Measurements from ENCODE around the gene MKNK1.
A peak's percentile ranks its signal among the peaks of the same experiment; 100 is the strongest.

MKNK1 gene

DNA sequence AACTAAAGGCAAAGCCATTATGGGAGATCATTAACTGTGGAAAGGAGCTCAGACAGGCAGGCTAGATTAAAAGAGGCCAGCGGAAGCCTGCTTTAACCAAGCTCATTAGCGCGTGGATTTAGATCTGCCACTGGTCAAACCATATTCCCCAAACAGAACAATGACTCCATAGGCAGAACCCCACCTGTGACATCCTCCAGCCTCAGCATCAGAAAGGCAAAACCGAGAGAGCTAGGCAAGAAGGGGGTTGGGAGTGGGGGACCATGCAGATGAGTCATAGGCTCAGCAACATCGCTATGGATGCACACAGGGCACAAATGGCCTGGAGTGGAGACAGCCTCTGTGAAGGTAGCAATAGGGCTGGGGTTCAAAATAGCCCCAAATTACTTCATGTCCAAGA lies 20.6 kb downstream of the MKNK1 start:
- no peak overlapping the region for H3K4me3 ChIP-seq
- no peak for DNase-seq (ENCODE audit: low spot score)
- TF ChIP-seq, protein P1, sequence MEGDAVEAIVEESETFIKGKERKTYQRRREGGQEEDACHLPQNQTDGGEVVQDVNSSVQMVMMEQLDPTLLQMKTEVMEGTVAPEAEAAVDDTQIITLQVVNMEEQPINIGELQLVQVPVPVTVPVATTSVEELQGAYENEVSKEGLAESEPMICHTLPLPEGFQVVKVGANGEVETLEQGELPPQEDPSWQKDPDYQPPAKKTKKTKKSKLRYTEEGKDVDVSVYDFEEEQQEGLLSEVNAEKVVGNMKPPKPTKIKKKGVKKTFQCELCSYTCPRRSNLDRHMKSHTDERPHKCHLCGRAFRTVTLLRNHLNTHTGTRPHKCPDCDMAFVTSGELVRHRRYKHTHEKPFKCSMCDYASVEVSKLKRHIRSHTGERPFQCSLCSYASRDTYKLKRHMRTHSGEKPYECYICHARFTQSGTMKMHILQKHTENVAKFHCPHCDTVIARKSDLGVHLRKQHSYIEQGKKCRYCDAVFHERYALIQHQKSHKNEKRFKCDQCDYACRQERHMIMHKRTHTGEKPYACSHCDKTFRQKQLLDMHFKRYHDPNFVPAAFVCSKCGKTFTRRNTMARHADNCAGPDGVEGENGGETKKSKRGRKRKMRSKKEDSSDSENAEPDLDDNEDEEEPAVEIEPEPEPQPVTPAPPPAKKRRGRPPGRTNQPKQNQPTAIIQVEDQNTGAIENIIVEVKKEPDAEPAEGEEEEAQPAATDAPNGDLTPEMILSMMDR (IDR thresholded peaks at IDR 0.05), result no peak
- no peak overlapping the region for H3K27ac ChIP-seq

DNA sequence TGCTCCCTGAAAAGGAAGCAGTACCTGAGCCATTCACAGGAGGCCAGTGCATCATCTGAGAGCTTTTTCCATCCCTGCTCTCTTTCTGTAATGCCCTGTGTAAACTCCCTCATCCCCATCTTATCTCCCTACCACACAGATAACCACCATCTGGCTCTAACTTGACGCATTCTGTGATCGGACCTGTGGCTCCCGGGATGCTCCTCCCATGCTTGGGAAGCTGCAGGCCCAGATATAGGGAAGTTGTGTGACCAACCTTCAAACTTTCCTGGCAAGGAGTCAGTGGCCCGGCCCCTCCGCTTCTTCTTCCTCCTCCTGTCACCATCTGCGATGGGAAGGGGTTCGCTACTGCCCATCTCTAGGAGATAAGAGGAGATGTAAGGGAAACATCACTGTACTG lies 21.1 kb downstream of the MKNK1 start:
- no peak for DNase-seq (ENCODE audit: low spot score)
- H3K27ac ChIP-seq, result no peak overlapping the region

DNA sequence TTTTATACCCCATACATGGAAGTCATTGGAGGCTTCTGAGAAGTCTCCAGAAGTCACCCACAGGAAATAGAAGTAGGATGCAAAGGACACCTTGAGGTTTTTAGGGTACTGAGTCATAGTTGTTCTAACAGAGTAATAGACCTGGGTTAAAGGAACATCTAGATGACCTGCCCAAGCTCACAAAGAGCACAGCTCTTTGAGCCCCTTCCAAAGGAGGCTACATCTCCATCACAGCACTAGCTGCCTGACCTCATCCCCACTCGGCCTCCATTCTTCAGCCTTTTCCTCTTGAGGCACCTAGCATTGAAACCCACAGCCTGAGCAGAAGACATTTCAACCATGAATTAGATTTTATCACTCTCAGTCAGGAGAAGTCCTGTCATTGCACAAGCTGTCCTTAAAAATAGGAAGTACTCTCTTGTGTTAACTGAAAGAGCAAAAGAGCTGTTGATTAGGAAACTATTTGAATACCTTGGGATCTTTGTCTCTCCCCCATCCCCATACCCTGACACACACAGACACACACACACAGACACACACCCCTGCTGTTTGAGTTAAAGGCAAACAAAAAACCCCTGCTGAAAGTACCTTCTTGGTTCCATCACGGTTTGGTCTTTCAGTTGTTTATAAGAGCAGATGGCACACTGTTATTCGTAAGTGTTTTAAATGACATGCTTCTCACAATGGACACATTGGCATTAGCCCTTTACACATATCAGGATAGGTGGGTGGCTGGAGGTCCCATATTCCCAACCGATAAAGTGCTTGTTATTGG lies 22.2 kb downstream of the MKNK1 start:
- Histone ChIP-seq H3K27ac (peak overlapping the region in 1 of 2 donors; percentile 8), H3K4me3 (no peak overlapping the region)
- TF ChIP-seq, protein P1 (IDR thresholded peaks at IDR 0.05), result no peak
- DNase-seq (ENCODE audit: low spot score), result no peak

More for the DNA sequence above, 21.1 kb downstream of the MKNK1 start:
- no peak overlapping the region for H3K4me3 ChIP-seq
- TF ChIP-seq, protein P1 (IDR thresholded peaks at IDR 0.05), result no peak

DNA sequence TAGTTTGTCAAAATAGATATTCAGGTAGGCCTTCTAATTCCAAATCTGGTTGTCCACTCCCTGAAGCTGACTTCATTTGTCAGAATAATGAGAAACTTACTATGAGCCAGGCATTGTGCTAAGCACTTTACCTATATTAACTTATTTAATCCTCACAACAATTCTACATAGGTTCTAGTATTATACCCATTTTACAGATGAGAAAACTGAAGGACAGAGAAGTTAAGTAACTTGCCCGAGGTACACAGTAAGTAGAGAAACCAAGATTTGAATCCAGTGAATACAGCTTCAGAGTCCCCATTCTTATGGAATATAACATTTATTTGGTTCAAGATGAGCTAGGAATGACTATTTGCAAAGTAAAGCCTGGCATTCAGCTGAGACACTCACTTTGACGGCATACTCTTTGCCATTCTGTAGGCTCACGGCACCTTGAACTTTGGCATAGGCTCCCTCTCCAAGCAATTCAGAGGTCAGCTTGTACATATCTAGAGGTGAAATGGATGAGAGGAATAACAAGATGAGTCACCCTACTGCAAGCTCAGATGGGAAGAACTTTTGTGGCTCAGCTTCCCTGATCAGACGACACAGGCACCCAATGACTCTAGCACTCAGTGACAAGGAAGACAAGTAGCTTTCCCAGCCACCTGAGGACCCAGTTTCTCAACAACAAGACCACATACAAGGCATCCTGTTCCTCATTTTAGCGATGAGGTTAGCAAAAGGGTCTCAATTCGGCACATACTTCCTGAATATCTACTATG lies 23.7 kb downstream of the MKNK1 start:
- DNase-seq (ENCODE audit: low spot score), result no peak
- Histone ChIP-seq H3K4me3 (no peak overlapping the region), H3K27ac (peak overlapping the region in 1 of 2 donors; percentile 20)
- TF ChIP-seq, protein P1 (IDR thresholded peaks at IDR 0.05), result no peak

DNA sequence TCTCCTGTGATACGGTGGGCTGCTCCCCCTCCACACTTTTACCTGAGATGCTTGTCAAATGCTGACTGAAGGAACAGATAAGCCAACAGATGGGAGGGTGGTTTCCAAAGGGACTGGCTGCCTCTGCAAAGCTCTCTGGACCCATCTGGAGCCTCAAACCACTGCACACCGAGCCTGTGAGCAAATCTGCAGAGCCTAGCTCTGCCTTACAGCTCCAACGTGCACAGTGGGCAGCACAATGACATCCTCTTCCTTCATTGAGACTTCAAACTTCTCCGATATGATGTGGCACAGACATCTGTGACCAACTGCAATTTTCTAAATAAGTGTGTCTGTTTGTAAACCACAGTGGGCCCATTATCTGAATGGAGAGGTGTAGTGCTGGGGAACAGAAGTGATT lies 26.4 kb downstream of the MKNK1 start:
- no peak for DNase-seq (ENCODE audit: low spot score)
- TF ChIP-seq, protein P1 (IDR thresholded peaks at IDR 0.05), result no peak
- Histone ChIP-seq H3K4me3 (no peak overlapping the region), H3K27ac (no peak overlapping the region)

DNA sequence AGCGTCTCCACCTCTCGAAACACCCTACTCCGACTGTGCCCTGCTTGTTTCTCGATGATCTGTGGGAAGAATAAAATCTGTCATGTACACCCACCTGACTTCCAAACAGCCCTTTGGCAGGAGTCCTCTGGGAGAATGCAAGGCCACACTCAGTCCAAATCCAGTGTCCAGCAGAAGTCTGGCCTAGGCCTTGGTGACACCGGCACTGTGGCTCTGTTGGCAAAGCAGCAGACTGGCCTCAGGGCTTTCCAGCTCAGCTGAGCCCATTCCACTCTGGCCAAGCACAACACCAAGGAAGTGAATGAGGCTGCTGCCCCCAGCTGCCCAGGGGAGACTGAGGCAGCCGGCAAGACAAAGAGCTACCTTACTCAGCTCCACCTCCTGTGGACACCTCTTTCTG lies 27.5 kb downstream of the MKNK1 start:
- no peak overlapping the region for H3K27ac ChIP-seq
- no peak for DNase-seq (ENCODE audit: low spot score)

More for the DNA sequence above, 27.5 kb downstream of the MKNK1 start:
- no peak overlapping the region for H3K4me3 ChIP-seq
- TF ChIP-seq, protein P1 (IDR thresholded peaks at IDR 0.05), result no peak

Measured in coronary artery (tissue), 2 donors.